ENCODE data around the gene DDI2.

Gene DDI2

GRCh38 chr1:15702722-15703550 lies 85.7 kb downstream of the DDI2 start:
- no peak for DNase-seq (ENCODE audit: low read depth)

GRCh38 chr1:15703562-15703961 lies 86.3 kb downstream of the DDI2 start:
- DNase-seq (ENCODE audit: low read depth) = no peak

GRCh38 chr1:15704526-15705183 lies 87.4 kb downstream of the DDI2 start:
- DNase-seq (ENCODE audit: low read depth) = no peak

GRCh38 chr1:15705184-15705566 lies 87.9 kb downstream of the DDI2 start:
- no peak for DNase-seq (ENCODE audit: low read depth)

GRCh38 chr1:15706751-15707150 lies 89.5 kb downstream of the DDI2 start:
- DNase-seq (ENCODE audit: low read depth) = no peak

- DNase-seq (ENCODE audit: low read depth) = no peak
These were observed 90.1 kb downstream of the DDI2 start for GRCh38 chr1:15707239-15707925.

- DNase-seq (ENCODE audit: low read depth) = no peak
These were observed 91.4 kb downstream of the DDI2 start for GRCh38 chr1:15708486-15709137.

- DNase-seq (ENCODE audit: low read depth) = no peak
These were observed 92.0 kb downstream of the DDI2 start for GRCh38 chr1:15709226-15709625.

GRCh38 chr1:15712168-15712567 lies 94.9 kb downstream of the DDI2 start:
- no peak for DNase-seq (ENCODE audit: low read depth)

GRCh38 chr1:15714406-15715136 lies 97.3 kb downstream of the DDI2 start:
- DNase-seq (ENCODE audit: low read depth) = no peak

GRCh38 chr1:15717418-15718125 lies 100.3 kb downstream of the DDI2 start:
- DNase-seq (ENCODE audit: low read depth) = no peak

GRCh38 chr1:15718199-15718601 lies 100.9 kb downstream of the DDI2 start:
- no peak for DNase-seq (ENCODE audit: low read depth)

Data from activated T-helper 1 cell treated with Interleukin-2 at 50 U/mL for 16 hours (primary cell).